GM18517 (cell line): Measurements from ENCODE around the gene ZNF438.
"Not testable (repeated sequence)": the region's sequence is repeated elsewhere in the genome, so short reads cannot be mapped to it uniquely, and the experiment has no call there.

Experiments used
- ATAC-seq: cut with Tn5 transposase; IDR thresholded peaks from one replicate; pipeline ENCODE4 v1.9.1; 2021; ENCODE audit warnings: mild to moderate bottlenecking, moderate library complexity; ENCODE audit not compliant: unreplicated experiment

Gene ZNF438

GRCh38 chr10:30817541-30817940, 214.1 kb downstream of the ZNF438 start:
- no peak for ATAC-seq

- no peak for ATAC-seq
Measured at GRCh38 chr10:30816820-30817171, 214.9 kb downstream of the ZNF438 start.

GRCh38 chr10:30816159-30816819, 215.4 kb downstream of the ZNF438 start:
- ATAC-seq = no peak

GRCh38 chr10:30813872-30814481, 217.7 kb downstream of the ZNF438 start:
- ATAC-seq = no peak

- no peak for ATAC-seq
Measured at GRCh38 chr10:30812018-30812851, 219.4 kb downstream of the ZNF438 start.

GRCh38 chr10:30811276-30812017, 220.2 kb downstream of the ZNF438 start:
- no peak for ATAC-seq

- ATAC-seq = no peak
Measured at GRCh38 chr10:30810416-30810815, 221.2 kb downstream of the ZNF438 start.

GRCh38 chr10:30806850-30807249, 224.8 kb downstream of the ZNF438 start:
- ATAC-seq = no peak

- no peak for ATAC-seq
Measured at GRCh38 chr10:30805061-30805460, 226.6 kb downstream of the ZNF438 start.

- ATAC-seq = no peak
Measured at GRCh38 chr10:30804478-30805055, 227.1 kb downstream of the ZNF438 start.

- no peak for ATAC-seq
Measured at GRCh38 chr10:30803892-30804322, 227.8 kb downstream of the ZNF438 start.

- no peak for ATAC-seq
Measured at GRCh38 chr10:30803058-30803457, 228.6 kb downstream of the ZNF438 start.

GRCh38 chr10:30800368-30800767, 231.3 kb downstream of the ZNF438 start:
- no peak for ATAC-seq

- no peak for ATAC-seq
Measured at GRCh38 chr10:30798646-30799185, 232.9 kb downstream of the ZNF438 start.

- ATAC-seq = not testable (repeated sequence)
Measured at GRCh38 chr10:30795024-30795423, 236.6 kb downstream of the ZNF438 start.
